ENCODE data around the gene METTL1.
"Not testable (repeated sequence)": the region's sequence is repeated elsewhere in the genome, so short reads cannot be mapped to it uniquely, and the experiment has no call there.

The METTL1 gene

DNA sequence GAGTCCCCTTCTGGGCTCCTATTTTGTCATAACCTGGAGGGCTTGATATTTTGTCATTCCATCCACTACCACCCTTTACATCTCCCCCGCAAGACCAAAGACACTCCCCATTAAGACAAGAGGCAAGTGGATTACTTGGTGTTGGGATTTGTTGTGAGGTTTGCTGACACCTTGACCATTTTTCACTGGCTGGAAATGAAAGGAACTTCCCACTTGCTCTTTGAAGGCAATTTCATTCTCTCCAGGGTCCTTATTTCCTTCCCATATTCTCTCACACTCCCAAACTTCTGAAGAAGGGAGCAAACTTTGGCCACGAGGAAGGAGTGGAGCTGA lies 48.3 kb downstream of the METTL1 start:
- Histone ChIP-seq H3K4me3 (ENCODE audit: low read length) (no peak overlapping the region), H3K4me1 (ENCODE audit: insufficient read depth, low read length) (peaks cover 5% of the 10 kb centered on the region; the same call in 1 of the 2 replicates), H3K27me3 (ENCODE audit: insufficient read depth, low read length) (peaks cover 59% of the 10 kb centered on the region), H3K9ac (ENCODE audit: low read depth, low read length) (no peak overlapping the region), H3K27ac (ENCODE audit: low read length) (no peak overlapping the region), H3K36me3 (ENCODE audit: insufficient read depth, low read depth, low read length) (peaks cover 9% of the 10 kb centered on the region), H3K9me3 (ENCODE audit: insufficient read depth, low read depth, low read length) (no peaks in the 10 kb centered on the region)

DNA sequence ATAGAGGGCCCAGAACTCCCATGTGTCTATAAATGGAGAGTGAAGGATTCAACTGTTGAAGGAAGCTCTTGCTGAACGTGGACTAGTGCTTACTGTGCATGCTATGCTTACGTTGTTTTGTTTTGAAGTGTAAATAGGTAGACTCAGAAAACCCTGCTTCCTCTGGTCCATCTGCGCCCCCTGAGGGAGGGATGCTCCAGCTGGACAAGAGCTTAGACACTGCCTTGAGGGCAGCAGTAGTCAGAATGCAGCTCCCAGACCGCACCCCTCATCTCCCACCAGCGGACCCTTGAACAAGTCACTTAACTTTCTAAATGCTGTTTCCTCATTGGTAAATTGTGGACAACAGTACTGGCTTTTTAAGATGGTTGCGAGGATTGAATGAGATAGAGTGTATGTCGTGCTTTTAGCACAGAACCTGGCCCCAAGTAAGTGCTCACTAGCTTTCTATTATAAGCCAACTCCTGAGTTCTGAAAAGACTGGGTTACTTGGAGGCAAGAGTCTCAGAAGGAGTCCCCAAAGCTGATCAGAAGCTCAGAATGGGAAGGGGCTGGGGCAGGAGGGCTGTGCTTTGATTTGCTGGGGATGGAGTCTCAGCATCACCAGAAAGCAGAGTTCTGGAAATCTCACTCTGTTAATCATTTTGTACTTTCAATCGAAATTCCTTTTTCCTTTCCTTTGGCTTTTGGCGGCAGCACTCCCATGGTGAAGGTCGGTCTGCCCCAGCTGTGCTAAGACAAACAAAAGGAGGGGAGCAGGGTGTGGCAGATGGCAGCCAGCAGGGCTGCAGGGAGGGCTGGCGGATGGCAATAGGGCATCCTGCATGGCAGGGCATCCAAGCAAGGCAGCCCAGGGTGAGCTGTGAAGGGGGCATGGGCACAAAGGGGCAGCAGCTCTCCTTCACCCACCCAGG lies 48.9 kb downstream of the METTL1 start:
- Histone ChIP-seq H3K9me3 (ENCODE audit: insufficient read depth, low read depth, low read length) (no peaks in the 10 kb centered on the region), H3K4me3 (ENCODE audit: low read length) (no peak overlapping the region), H3K27me3 (ENCODE audit: insufficient read depth, low read length) (peaks cover 52% of the 10 kb centered on the region), H3K9ac (ENCODE audit: low read depth, low read length) (no peak overlapping the region), H3K36me3 (ENCODE audit: insufficient read depth, low read depth, low read length) (peaks cover 15% of the 10 kb centered on the region), H3K27ac (ENCODE audit: low read length) (no peak overlapping the region), H3K4me1 (ENCODE audit: insufficient read depth, low read length) (peaks cover 5% of the 10 kb centered on the region; the same call in 1 of the 2 replicates)

DNA sequence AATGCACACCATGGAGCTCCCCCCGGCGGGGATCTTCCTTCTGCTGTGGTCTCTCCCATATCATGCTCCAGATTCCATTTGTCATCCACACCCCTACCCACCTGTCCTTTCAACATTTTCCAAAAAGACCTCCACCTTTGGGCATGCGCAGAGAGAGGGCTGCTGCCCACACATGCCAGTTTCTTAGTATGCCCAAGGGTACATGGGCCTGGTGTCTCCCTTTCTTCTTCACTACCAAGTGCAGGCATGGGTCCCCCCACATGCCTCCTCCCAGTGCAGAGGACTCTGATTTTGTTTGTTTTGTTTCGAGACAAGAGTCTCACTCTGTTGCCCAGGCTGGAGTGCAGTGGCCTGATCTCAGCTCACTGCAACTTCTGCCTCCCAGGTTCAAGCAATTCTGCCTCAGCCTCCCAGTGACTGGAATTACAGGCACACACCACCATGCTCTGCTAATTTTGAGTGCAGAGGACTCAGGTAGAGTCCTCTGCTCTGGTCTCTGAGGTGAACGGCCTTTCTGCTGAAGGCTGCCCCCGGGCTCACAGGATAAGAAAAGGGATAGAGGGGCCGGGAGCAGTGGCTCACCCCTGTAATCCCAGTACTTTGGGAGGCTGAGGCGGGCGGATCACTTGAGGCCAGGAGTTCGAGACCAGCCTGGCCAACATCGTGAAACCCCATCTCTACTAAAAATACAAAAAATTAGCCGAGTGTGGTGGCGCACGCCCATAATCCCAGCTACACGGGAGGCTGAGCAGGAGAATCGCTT lies 49.9 kb downstream of the METTL1 start:
- H3K27me3 ChIP-seq (ENCODE audit: insufficient read depth, low read length) = peaks cover 43% of the 10 kb centered on the region
- H3K9ac ChIP-seq (ENCODE audit: low read depth, low read length); H3K4me1 ChIP-seq (ENCODE audit: insufficient read depth, low read length); H3K4me3 ChIP-seq (ENCODE audit: low read length); H3K27ac ChIP-seq (ENCODE audit: low read length); H3K9me3 ChIP-seq (ENCODE audit: insufficient read depth, low read depth, low read length): not testable (repeated sequence)
- H3K36me3 ChIP-seq (ENCODE audit: insufficient read depth, low read depth, low read length) = peaks cover 18% of the 10 kb centered on the region

DNA sequence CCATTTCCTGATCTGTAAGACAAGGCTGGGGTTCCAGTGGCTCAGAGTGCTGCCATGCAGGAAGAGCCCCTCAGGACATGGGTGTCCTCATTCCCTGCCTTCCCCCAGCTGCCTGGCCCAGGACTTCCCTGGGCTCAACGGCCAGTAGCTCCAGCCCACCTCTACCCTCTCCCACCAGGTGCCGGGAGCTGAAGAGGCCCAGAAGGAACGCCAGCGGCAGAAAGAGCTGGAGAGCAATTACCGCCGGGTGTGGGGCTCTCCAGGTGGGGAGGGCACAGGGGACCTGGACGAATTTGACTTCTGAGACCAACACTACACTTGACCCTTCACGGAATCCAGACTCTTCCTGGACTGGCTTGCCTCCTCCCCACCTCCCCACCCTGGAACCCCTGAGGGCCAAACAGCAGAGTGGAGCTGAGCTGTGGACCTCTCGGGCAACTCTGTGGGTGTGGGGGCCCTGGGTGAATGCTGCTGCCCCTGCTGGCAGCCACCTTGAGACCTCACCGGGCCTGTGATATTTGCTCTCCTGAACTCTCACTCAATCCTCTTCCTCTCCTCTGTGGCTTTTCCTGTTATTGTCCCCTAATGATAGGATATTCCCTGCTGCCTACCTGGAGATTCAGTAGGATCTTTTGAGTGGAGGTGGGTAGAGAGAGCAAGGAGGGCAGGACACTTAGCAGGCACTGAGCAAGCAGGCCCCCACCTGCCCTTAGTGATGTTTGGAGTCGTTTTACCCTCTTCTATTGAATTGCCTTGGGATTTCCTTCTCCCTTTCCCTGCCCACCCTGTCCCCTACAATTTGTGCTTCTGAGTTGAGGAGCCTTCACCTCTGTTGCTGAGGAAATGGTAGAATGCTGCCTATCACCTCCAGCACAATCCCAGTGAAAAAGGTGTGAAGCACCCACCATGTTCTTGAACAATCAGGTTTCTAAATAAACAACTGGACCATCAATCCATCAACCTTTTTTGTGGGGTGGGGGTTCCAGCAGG lies 51.0 kb downstream of the METTL1 start:
- Histone ChIP-seq H3K27me3 (ENCODE audit: insufficient read depth, low read length) (peaks cover 32% of the 10 kb centered on the region), H3K9me3 (ENCODE audit: insufficient read depth, low read depth, low read length) (no peaks in the 10 kb centered on the region), H3K9ac (ENCODE audit: low read depth, low read length) (no peak overlapping the region), H3K27ac (ENCODE audit: low read length) (no peak overlapping the region), H3K36me3 (ENCODE audit: insufficient read depth, low read depth, low read length) (peaks cover 18% of the 10 kb centered on the region), H3K4me1 (ENCODE audit: insufficient read depth, low read length) (no peaks in the 10 kb centered on the region), H3K4me3 (ENCODE audit: low read length) (no peak overlapping the region)

DNA sequence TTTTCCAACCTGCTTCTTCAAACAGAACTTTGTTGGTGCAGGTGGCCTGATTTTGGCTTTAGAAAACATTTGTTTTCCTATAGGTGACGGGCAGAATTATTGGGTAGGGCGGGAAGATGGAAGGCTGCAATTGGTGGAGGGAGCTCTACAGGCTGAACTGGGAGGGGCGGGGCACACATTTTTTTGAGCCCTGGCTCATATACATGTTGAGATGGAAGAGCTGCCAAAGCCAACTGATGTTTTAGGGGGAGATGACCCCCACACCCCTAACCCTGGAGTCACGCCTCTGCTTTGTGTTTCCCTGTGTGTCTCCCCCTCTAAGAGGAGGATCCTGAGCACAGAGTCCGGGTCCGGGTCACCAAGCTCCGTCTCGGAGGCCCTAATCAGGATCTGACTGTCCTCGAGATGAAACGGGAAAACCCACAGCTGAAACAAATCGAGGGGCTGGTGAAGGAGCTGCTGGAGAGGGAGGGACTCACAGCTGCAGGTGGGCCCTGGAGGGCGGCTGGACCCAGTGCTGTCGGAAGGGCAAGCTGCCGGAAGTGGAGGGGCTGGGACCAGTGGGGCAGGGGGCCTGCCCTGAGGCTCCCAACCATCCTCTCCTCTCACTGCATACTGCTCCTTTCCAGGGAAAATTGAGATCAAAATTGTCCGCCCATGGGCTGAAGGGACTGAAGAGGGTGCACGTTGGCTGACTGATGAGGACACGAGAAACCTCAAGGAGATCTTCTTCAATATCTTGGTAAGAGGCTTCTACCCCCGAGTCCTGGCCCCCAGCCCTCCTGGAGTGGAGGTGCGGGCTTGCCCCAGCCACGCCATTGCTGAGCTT lies 51.9 kb downstream of the METTL1 start:
- Histone ChIP-seq H3K4me1 (ENCODE audit: insufficient read depth, low read length) (no peaks in the 10 kb centered on the region), H3K4me3 (ENCODE audit: low read length) (no peak overlapping the region), H3K9ac (ENCODE audit: low read depth, low read length) (no peak overlapping the region), H3K9me3 (ENCODE audit: insufficient read depth, low read depth, low read length) (no peaks in the 10 kb centered on the region), H3K27ac (ENCODE audit: low read length) (no peak overlapping the region), H3K27me3 (ENCODE audit: insufficient read depth, low read length) (peaks cover 24% of the 10 kb centered on the region), H3K36me3 (ENCODE audit: insufficient read depth, low read depth, low read length) (peaks cover 18% of the 10 kb centered on the region)

DNA sequence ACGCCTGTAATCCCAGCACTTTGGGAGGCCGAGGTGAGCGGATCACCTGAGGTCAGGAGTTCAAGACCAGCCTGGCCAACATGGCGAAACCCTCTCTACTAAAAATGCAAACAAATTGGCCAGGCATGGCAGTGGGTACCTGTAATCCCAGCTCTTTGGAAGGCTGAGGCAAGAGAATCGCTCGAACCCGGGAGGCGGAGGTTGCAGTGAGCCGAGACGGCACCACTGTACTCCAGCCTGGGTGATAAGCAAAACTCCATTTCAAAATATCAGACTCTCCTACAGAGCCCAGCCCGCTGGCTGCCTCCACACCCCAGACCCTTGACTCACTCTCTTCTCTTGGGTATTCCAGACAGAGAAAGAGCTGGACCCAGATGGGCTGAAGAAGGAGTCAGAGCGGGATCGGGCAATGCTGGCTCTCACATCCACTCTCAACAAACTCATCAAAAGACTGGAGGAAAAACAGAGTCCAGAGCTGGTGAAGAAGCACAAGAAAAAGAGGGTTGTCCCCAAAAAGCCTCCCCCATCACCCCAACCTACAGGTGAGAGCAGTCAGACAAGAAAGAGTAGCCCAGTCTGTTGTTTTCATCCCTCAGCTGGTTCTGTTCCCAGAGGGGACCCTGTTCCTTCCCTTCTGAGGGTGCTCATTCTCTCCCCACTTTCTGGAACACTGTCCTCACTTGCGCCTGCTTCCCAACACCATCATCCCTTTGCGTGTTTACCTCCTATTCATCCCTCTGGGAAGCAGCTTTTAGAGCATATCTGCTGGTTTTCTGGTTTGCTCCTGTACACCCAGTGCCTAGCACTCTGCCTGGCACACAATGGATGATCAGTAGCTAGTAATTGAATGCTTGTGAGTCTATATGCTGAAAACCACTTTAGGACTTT lies 53.0 kb downstream of the METTL1 start:
- H3K4me1 ChIP-seq (ENCODE audit: insufficient read depth, low read length) = no peaks in the 10 kb centered on the region
- H3K36me3 ChIP-seq (ENCODE audit: insufficient read depth, low read depth, low read length) = peaks cover 18% of the 10 kb centered on the region
- H3K27me3 ChIP-seq (ENCODE audit: insufficient read depth, low read length) = peaks cover 13% of the 10 kb centered on the region
- H3K4me3 ChIP-seq (ENCODE audit: low read length) = no peak overlapping the region
- H3K9ac ChIP-seq (ENCODE audit: low read depth, low read length) = no peak overlapping the region
- H3K27ac ChIP-seq (ENCODE audit: low read length) = no peak overlapping the region
- H3K9me3 ChIP-seq (ENCODE audit: insufficient read depth, low read depth, low read length) = no peaks in the 10 kb centered on the region
